ENCODE results near the gene JAK1.

The JAK1 gene

GRCh38 chr1:64967381-64967780 lies 1.0 kb upstream of the JAK1 start:
- Histone ChIP-seq H3K27me3 (ENCODE audit: insufficient read depth, insufficient read length) (peaks cover 41% of the 10 kb centered on the region), H3K4me1 (ENCODE audit: insufficient read depth, insufficient read length) (no peaks in the 10 kb centered on the region), H3K36me3 (ENCODE audit: insufficient read depth, insufficient read length, low read length) (no peaks in the 10 kb centered on the region), H3K9ac (ENCODE audit: insufficient read length, low read depth) (no peak overlapping the region), H3K9me3 (ENCODE audit: insufficient read depth, low read length) (no peaks in the 10 kb centered on the region), H3K4me3 (ENCODE audit: insufficient read length, low read depth) (no peak overlapping the region)
- no peak for DNase-seq (ENCODE audit: low read depth, low spot score)
- TF ChIP-seq SUZ12 (IDR thresholded peaks at IDR 0.05; ENCODE audit: extremely low read depth, insufficient read depth, insufficient read length) (no peak), ZNF274 (IDR thresholded peaks at IDR 0.05; ENCODE audit: low read depth, low read length) (no peak), YY1 (IDR thresholded peaks at IDR 0.05; ENCODE audit: insufficient read depth, insufficient read length) (no peak)

DNA sequence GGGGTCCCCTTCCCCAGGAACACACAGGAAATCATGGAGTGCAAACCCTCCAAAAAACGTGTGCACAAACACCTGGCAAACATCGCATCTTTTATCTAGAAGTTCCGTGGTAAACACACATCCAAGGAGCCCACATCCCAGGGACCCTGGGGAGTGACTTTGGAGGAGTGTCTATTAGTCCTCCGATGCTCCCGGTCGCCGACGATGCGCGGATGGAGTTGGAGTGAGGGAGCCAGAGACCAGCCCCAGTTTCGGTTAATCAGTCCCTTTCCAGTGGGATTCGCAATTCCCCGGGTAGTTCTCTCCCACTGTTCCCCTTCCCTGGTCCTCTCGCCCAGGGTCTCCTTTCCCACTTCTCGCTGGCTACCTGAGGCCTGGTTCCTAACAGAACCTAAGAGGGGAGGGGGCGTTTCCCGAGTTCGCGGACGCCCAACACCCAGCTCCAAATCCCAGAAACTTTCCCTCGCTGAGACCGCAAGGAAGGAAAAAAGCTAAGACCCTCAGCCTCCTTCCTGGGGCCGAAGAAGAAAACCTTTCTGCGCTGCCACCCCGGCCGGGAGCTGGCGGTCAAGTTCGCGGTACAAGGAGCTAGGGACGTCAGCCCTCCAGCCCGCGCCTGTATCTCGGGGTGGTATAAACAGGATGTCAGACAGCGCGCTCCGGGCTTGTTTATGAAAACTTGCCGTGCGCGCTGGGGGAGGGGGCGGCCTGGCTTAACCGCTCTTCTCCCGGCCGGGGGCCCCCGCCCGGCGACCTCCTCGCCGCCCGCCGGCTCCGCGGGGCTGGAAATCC lies 787 bp downstream of the JAK1 start:
- TF ChIP-seq YY1 (IDR thresholded peaks at IDR 0.05; ENCODE audit: insufficient read depth, insufficient read length): no peak
- TF ChIP-seq SUZ12 (IDR thresholded peaks at IDR 0.05; ENCODE audit: extremely low read depth, insufficient read depth, insufficient read length): no peak
- no peak for TF ChIP-seq ZNF274 (IDR thresholded peaks at IDR 0.05; ENCODE audit: low read depth, low read length)
- H3K9me3 ChIP-seq (ENCODE audit: insufficient read depth, low read length): no peaks in the 10 kb centered on the region
- peak; percentile 43 for DNase-seq (ENCODE audit: low read depth, low spot score)
- H3K4me1 ChIP-seq (ENCODE audit: insufficient read depth, insufficient read length): no peaks in the 10 kb centered on the region
- peak overlapping the region; percentile 79 for H3K4me3 ChIP-seq (ENCODE audit: insufficient read length, low read depth)
- peak overlapping the region; percentile 86 for H3K9ac ChIP-seq (ENCODE audit: insufficient read length, low read depth)
- H3K27me3 ChIP-seq (ENCODE audit: insufficient read depth, insufficient read length): peaks cover 41% of the 10 kb centered on the region
- no peaks in the 10 kb centered on the region for H3K36me3 ChIP-seq (ENCODE audit: insufficient read depth, insufficient read length, low read length)

- Histone ChIP-seq H3K4me1 (ENCODE audit: insufficient read depth, insufficient read length) (no peaks in the 10 kb centered on the region), H3K9ac (ENCODE audit: insufficient read length, low read depth) (no peak overlapping the region)
- TF ChIP-seq YY1 (IDR thresholded peaks at IDR 0.05; ENCODE audit: insufficient read depth, insufficient read length) (no peak), SUZ12 (IDR thresholded peaks at IDR 0.05; ENCODE audit: extremely low read depth, insufficient read depth, insufficient read length) (no peak), ZNF274 (IDR thresholded peaks at IDR 0.05; ENCODE audit: low read depth, low read length) (no peak)
These were observed 2.9 kb downstream of the JAK1 start for GRCh38 chr1:64963466-64963865.

GRCh38 chr1:64962441-64962840 lies 3.9 kb downstream of the JAK1 start:
- H3K4me1 ChIP-seq (ENCODE audit: insufficient read depth, insufficient read length): no peaks in the 10 kb centered on the region
- TF ChIP-seq ZNF274 (IDR thresholded peaks at IDR 0.05; ENCODE audit: low read depth, low read length) (no peak), YY1 (IDR thresholded peaks at IDR 0.05; ENCODE audit: insufficient read depth, insufficient read length) (no peak), SUZ12 (IDR thresholded peaks at IDR 0.05; ENCODE audit: extremely low read depth, insufficient read depth, insufficient read length) (no peak)
- DNase-seq (ENCODE audit: low read depth, low spot score): no peak
- no peak overlapping the region for H3K9ac ChIP-seq (ENCODE audit: insufficient read length, low read depth)
- H3K27me3 ChIP-seq (ENCODE audit: insufficient read depth, insufficient read length): peaks cover 31% of the 10 kb centered on the region
- no peaks in the 10 kb centered on the region for H3K9me3 ChIP-seq (ENCODE audit: insufficient read depth, low read length)
- H3K36me3 ChIP-seq (ENCODE audit: insufficient read depth, insufficient read length, low read length): no peaks in the 10 kb centered on the region
- H3K4me3 ChIP-seq (ENCODE audit: insufficient read length, low read depth): no peak overlapping the region

More at GRCh38 chr1:64963466-64963865, 2.9 kb downstream of the JAK1 start:
- H3K4me3 ChIP-seq (ENCODE audit: insufficient read length, low read depth): no peak overlapping the region
- no peaks in the 10 kb centered on the region for H3K36me3 ChIP-seq (ENCODE audit: insufficient read depth, insufficient read length, low read length)
- H3K27me3 ChIP-seq (ENCODE audit: insufficient read depth, insufficient read length): peaks cover 41% of the 10 kb centered on the region
- no peaks in the 10 kb centered on the region for H3K9me3 ChIP-seq (ENCODE audit: insufficient read depth, low read length)
- DNase-seq (ENCODE audit: low read depth, low spot score): no peak

DNA sequence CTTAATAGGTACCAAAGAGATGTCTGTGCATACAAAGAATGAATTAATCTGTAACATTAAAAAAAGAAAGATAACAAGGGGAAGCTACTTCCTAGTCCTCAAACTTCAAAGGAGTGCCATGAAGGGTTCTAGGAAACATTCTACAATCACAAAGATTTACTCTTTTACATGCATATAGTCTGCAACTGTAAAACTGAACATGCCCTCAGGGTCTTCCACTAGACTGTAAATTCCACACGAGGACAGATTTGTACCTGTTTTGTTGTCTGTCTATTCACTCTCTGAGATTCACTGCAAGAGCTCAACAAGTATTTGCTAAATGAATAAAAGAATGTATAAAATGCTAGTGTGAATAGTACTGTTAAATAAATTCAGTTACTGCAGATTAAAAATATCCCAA lies 4.4 kb downstream of the JAK1 start:
- H3K4me1 ChIP-seq (ENCODE audit: insufficient read depth, insufficient read length): no peaks in the 10 kb centered on the region
- no peak for TF ChIP-seq SUZ12 (IDR thresholded peaks at IDR 0.05; ENCODE audit: extremely low read depth, insufficient read depth, insufficient read length)
- TF ChIP-seq ZNF274 (IDR thresholded peaks at IDR 0.05; ENCODE audit: low read depth, low read length): no peak
- no peak for TF ChIP-seq YY1 (IDR thresholded peaks at IDR 0.05; ENCODE audit: insufficient read depth, insufficient read length)
- DNase-seq (ENCODE audit: low read depth, low spot score): no peak
- no peak overlapping the region for H3K4me3 ChIP-seq (ENCODE audit: insufficient read length, low read depth)
- H3K9ac ChIP-seq (ENCODE audit: insufficient read length, low read depth): no peak overlapping the region
- H3K27me3 ChIP-seq (ENCODE audit: insufficient read depth, insufficient read length): peaks cover 26% of the 10 kb centered on the region
- H3K9me3 ChIP-seq (ENCODE audit: insufficient read depth, low read length): no peaks in the 10 kb centered on the region
- H3K36me3 ChIP-seq (ENCODE audit: insufficient read depth, insufficient read length, low read length): no peaks in the 10 kb centered on the region

GRCh38 chr1:64960731-64961130 lies 5.6 kb downstream of the JAK1 start:
- H3K9ac ChIP-seq (ENCODE audit: insufficient read length, low read depth): no peak overlapping the region
- peaks cover 3% of the 10 kb centered on the region for H3K4me1 ChIP-seq (ENCODE audit: insufficient read depth, insufficient read length)
- H3K36me3 ChIP-seq (ENCODE audit: insufficient read depth, insufficient read length, low read length): no peaks in the 10 kb centered on the region
- peaks cover 23% of the 10 kb centered on the region for H3K27me3 ChIP-seq (ENCODE audit: insufficient read depth, insufficient read length)
- no peak overlapping the region for H3K4me3 ChIP-seq (ENCODE audit: insufficient read length, low read depth)
- TF ChIP-seq YY1 (IDR thresholded peaks at IDR 0.05; ENCODE audit: insufficient read depth, insufficient read length) (no peak), ZNF274 (IDR thresholded peaks at IDR 0.05; ENCODE audit: low read depth, low read length) (no peak), SUZ12 (IDR thresholded peaks at IDR 0.05; ENCODE audit: extremely low read depth, insufficient read depth, insufficient read length) (no peak)
- H3K9me3 ChIP-seq (ENCODE audit: insufficient read depth, low read length): no peaks in the 10 kb centered on the region
- DNase-seq (ENCODE audit: low read depth, low spot score): no peak

DNA sequence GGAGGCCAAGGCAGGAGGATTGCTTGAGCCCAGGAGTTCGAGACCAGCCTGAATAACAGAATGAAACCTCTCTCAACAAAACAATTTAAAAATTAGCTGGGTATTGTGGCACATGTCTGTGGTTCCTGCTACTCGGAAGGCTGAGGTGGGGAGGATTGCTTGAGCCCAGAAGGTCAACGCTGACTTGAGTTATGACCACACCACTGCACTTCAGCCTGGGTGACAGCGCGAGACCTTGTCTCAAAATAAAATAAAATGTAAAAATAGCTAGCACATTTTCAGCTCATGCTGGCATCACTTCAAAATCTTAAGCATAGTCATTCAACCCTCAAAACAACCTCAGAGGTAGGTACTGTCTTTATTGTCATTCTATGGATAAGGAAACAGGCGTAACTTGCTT lies 6.4 kb downstream of the JAK1 start:
- Histone ChIP-seq H3K9me3 (ENCODE audit: insufficient read depth, low read length) (no peaks in the 10 kb centered on the region), H3K36me3 (ENCODE audit: insufficient read depth, insufficient read length, low read length) (no peaks in the 10 kb centered on the region), H3K4me1 (ENCODE audit: insufficient read depth, insufficient read length) (peaks cover 3% of the 10 kb centered on the region), H3K9ac (ENCODE audit: insufficient read length, low read depth) (no peak overlapping the region), H3K27me3 (ENCODE audit: insufficient read depth, insufficient read length) (peaks cover 17% of the 10 kb centered on the region), H3K4me3 (ENCODE audit: insufficient read length, low read depth) (no peak overlapping the region)
- DNase-seq (ENCODE audit: low read depth, low spot score): no peak
- TF ChIP-seq YY1 (IDR thresholded peaks at IDR 0.05; ENCODE audit: insufficient read depth, insufficient read length): no peak
- TF ChIP-seq ZNF274 (IDR thresholded peaks at IDR 0.05; ENCODE audit: low read depth, low read length): no peak
- TF ChIP-seq SUZ12 (IDR thresholded peaks at IDR 0.05; ENCODE audit: extremely low read depth, insufficient read depth, insufficient read length): no peak

Measured in NT2/D1 (cell line).